Measurements from ENCODE around the gene THBS2. TPM values are rescaled to one million over a fixed set of nuclear protein-coding genes. Genes with fewer than 3 reads are reported as not detected.

THBS2 gene
- total and polyA plus RNA-seq, 11 donors = 1.9 to 51.7 (median 15.9) TPM

GRCh38 chr6:169277619-169278018 is 24.0 kb upstream of the THBS2 start:
- peaks cover 0 to 5% (median 0%) of the 10 kb centered on the region in 9 donors for H3K27me3 ChIP-seq
- no peaks in the 10 kb centered on the region for H3K4me1 ChIP-seq
- H3K27ac ChIP-seq = no peak overlapping the region
- TF ChIP-seq POLR2A (IDR thresholded peaks at IDR 0.05) (no peak), CTCF (IDR thresholded peaks at IDR 0.05) (no peak)
- no peak for ATAC-seq
- no peaks in the 10 kb centered on the region for H3K36me3 ChIP-seq
- intact Hi-C loops (cut with DNase I) = no loop called here
- no peaks in the 10 kb centered on the region for H3K9me3 ChIP-seq
- H3K4me3 ChIP-seq = no peak overlapping the region
- DNase-seq = no peak

DNA sequence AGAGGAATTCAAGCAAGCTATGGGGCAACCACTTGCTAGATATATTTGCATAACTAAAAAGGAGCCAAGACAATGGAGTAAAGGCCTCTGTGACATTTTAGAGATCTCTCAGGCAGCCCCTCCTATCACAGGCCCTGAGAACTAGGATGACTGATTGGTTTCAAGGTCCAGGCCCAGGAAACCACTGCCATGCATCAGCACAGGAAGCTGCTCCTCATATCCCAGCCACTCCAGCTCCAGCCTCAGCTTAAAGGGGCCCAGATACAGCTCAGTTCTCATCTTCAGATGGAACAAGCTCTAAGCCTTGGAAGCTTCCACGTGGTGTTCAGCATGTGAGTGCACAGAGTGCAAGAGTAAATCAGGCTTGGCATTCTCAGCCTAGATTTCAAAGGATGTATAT is 21.1 kb upstream of the THBS2 start:
- TF ChIP-seq POLR2A (IDR thresholded peaks at IDR 0.05) (no peak), CTCF (IDR thresholded peaks at IDR 0.05) (no peak)
- Histone ChIP-seq H3K36me3 (no peaks in the 10 kb centered on the region), H3K27ac (no peak overlapping the region), H3K4me3 (no peak overlapping the region), H3K4me1 (peaks cover 0 to 15% (median 0%) of the 10 kb centered on the region in 12 donors), H3K9me3 (no peaks in the 10 kb centered on the region), H3K27me3 (peaks cover 0 to 4% (median 0%) of the 10 kb centered on the region in 9 donors)
- WGBS, 4 donors = 38 to 59% (median 57%) methylated on average over 1 of the region's 1 CpG
- ATAC-seq (no peak), DNase-seq (no peak)
- intact Hi-C loops (cut with DNase I) = no loop called here

DNA sequence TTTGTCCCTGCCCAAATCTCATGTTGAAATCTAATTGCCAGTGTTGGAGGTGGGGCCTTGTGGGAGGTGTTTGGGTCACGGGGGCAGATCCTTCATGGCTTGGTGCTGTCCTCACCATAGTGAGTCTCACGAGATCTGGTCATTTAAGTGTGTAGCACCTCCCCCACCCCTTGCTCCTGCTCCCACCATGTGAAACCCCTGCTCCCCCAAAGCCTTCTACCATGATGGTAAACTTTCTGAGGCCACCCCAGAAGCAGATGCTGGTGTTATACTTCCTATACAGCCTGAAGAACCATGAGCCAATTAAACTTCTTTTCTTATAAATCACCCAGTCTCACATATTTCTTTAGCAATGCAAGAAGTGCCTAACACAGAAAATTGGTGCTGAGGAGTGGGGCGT is 19.9 kb upstream of the THBS2 start:
- DNase-seq = no peak
- Histone ChIP-seq H3K27ac (no peak overlapping the region), H3K4me1 (peaks cover 0 to 16% (median 0%) of the 10 kb centered on the region in 12 donors), H3K9me3 (peaks cover 0 to 2% (median 0%) of the 10 kb centered on the region in 12 donors), H3K36me3 (no peaks in the 10 kb centered on the region), H3K4me3 (no peak overlapping the region), H3K27me3 (peaks cover 0 to 4% (median 0%) of the 10 kb centered on the region in 9 donors)
- intact Hi-C loops (cut with DNase I) = no loop called here
- TF ChIP-seq CTCF (IDR thresholded peaks at IDR 0.05) (no peak), POLR2A (IDR thresholded peaks at IDR 0.05) (no peak)
- ATAC-seq = no peak
- WGBS, 4 donors = 61 to 86% (median 77%) methylated on average over 3 of the region's 3 CpGs

GRCh38 chr6:169271877-169272216 is 18.2 kb upstream of the THBS2 start:
- H3K9me3 ChIP-seq = peaks cover 0 to 8% (median 0%) of the 10 kb centered on the region in 12 donors
- DNase-seq (no peak), ATAC-seq (no peak)
- no peak overlapping the region for H3K4me3 ChIP-seq
- 41 to 57% (median 49%) methylated on average over 1 of the region's 1 CpG for WGBS, 4 donors
- no peak overlapping the region for H3K27ac ChIP-seq
- H3K4me1 ChIP-seq = peaks cover 0 to 16% (median 0%) of the 10 kb centered on the region in 12 donors
- H3K36me3 ChIP-seq = no peaks in the 10 kb centered on the region
- TF ChIP-seq CTCF (IDR thresholded peaks at IDR 0.05) (no peak), POLR2A (IDR thresholded peaks at IDR 0.05) (no peak)
- peaks cover 0 to 4% (median 0%) of the 10 kb centered on the region in 9 donors for H3K27me3 ChIP-seq
- intact Hi-C loops (cut with DNase I) = no loop called here
